Loucy (cell line): Measurements from ENCODE around the gene OR2A1.
"Not testable (repeated sequence)": the region's sequence is repeated elsewhere in the genome, so short reads cannot be mapped to it uniquely, and the experiment has no call there.

Source experiments
- CTCF ChIP-seq: fragments of 200-600 bp; sonication (generic); conservative IDR thresholded peaks from 2 replicates; pipeline ENCODE4 v1.5.1; 2014; ENCODE audit warnings: mild to moderate bottlenecking, antibody characterized with exemption, low read length
- EZH2phosphoT487 ChIP-seq: fragments of 200-600 bp; IDR thresholded peaks from 2 replicates; pipeline ENCODE4 v1.6.1; 2018; ENCODE audit warnings: antibody characterized with exemption, mild to moderate bottlenecking, moderate library complexity, borderline replicate concordance

GRCh38 chr7:144362061-144362460, 49.8 kb downstream of the OR2A1 start:
- not testable (repeated sequence) for TF ChIP-seq CTCF, EZH2phosphoT487
